ENCODE data around the gene TDRD7.

TDRD7 gene

GRCh38 chr9:97510797-97511654 is 99.1 kb downstream of the TDRD7 start:
- no peak for DNase-seq

GRCh38 chr9:97511655-97512427 is 99.9 kb downstream of the TDRD7 start:
- no peak for DNase-seq

DNA sequence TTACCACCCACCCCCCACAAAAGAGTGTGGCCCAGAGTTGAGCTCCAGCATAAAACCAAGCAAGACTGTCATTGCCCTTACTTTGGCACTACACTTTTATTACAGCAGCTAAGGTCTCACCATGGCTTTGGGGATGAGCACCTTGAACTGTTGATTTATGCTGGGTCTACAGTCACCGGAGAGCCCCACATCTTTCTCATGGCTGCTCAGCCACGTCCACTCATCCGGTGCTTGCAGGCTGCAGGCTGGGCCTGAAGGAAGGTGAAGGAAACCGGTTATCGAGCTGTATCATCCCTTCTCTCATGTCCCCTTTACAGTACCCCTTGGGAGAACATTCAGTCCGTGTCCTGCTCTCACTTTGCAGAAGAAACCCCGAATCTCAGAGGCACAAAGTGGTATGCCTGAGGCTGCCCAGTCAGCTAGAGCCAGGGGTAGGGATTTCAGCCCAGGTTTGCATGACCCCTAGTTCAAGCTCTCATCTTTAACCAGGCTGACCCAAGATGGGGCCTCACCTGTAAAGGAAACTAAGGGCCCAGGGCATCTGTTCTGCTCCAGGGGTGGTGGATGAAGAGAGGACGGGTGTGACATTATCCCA is 101.2 kb downstream of the TDRD7 start:
- no peak for DNase-seq

DNA sequence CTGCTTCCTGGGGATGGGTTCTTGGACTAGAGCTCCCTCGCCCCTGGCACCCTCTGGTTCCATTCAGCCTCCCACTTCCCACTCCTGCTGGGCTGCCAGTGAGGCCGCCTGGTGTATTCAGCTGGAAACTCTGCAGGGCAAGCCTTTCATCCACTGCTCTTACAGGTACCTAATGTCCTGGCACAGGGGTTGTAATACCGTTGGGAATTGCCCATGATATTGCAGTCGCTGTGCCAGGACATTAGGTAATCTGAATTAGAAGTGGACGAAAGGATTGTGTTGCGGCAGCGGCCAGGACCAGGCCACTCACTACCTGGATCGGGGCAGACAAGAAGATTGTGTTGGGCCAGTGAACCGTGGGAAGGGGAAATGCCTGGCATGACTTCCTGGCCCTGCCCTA is 102.6 kb downstream of the TDRD7 start:
- DNase-seq: no peak

DNA sequence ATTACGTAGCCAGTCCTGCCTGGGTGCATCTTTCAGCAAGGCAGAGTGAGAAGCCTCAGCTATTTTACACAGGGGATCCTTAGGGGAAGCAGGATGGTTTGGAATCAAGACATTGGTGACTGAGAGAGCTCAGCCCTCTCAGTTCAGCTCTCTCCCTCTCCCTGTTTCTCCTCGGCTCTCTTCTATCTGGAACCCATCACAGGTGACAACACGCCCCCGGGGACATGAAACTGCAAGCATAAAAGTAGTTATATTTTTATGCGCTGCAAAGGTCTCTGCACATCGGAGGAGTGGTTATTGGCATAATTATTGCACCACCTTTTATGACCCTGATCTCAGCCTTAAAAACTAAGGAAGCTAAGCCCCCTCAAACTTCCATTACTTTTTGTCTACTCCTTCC is 103.8 kb downstream of the TDRD7 start:
- DNase-seq: no peak

- no peak for DNase-seq
Observed at GRCh38 chr9:97516111-97516510, 104.2 kb downstream of the TDRD7 start.

- DNase-seq: no peak
Observed at GRCh38 chr9:97517331-97518089, 105.6 kb downstream of the TDRD7 start.

DNA sequence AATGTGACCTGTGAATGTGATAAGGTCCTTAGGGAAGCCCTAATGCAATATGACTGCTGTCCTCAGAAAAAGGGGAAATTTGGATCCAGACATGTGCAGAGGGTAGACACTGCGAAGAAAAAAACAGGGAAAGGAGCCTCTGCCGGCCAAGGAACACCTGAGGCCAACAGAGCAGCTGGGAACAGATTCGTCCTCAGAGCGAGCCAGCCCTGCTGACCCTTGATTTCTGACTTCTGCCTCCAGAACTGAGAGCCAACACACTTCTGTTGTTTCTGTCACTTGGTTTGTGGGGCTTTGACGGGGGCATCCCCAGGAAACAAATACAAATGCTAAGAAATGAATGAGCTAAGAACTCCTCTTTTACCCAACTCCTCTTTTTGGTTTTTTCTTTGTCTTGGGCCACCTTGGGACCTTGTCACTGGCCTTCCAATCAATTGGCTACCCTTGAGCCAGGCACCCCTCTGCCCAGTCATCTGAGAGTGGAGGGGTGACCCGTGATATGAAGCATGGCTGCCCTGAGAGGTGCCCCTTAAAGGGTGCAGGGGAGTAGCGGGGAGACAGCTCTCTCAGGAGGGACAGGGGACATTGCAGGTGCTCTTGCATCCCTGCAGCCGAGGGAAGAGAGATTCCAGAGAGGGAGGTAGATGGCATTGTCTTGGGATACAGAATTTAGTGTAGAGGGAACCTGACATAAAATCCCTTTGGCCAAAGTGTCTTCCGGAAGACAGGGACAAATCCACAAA is 106.4 kb downstream of the TDRD7 start:
- DNase-seq: no peak

DNA sequence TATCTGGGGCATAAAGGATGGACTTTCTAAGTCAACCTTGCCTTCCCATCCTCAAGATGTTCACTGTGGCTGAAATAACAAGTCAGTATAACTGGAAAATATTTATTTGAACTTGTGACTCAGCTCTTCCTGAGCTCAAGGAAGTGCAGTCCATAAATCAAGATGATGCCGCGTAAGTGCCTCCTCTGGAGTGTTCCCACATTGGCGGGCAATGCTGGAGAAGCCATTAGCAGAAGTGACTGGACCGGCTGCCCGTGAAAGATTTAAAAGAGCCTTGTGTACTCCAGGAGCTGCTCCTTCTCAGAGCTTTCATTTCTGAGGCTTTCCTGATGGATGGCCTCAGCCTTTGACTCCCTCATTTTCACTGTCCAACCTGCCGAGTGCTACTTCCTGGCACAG is 107.0 kb downstream of the TDRD7 start:
- no peak for DNase-seq

GRCh38 chr9:97519441-97519970 is 107.6 kb downstream of the TDRD7 start:
- DNase-seq: no peak

DNA sequence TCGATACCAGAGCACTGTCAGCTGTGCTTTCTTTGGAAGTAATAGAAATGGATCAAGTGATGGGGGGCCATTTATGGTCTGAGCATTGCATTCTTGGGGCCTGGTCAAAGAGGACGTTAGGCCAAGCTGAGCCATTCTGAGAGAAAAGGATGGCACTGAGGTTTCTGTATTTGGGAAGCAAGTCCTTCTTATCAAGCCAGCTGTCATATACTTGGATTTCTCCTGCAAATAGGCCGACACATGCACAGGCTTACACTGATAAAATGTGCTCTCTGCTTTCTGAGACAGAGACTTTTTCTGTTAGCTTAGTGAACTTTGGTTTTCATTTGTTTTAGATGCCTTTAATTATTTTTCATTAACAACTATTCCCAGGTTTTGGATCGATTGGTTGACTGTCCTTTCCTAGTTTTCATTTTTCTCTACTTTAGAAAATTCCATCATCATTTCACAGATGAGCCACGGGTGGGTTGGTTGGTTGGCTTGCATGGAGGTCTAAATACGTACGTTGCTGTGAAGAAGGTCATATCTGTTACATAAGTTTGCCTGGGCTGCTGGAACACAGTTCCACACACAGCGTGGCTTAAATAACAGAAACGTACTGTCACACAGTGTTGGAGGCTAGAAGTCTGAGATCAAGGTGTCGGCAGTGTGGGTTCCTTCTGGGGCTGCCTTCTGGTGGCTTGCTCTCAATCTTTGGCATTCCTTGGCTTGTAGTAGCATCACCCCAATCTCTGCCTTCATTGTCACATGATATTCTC is 109.9 kb downstream of the TDRD7 start:
- no peak for DNase-seq

DNA sequence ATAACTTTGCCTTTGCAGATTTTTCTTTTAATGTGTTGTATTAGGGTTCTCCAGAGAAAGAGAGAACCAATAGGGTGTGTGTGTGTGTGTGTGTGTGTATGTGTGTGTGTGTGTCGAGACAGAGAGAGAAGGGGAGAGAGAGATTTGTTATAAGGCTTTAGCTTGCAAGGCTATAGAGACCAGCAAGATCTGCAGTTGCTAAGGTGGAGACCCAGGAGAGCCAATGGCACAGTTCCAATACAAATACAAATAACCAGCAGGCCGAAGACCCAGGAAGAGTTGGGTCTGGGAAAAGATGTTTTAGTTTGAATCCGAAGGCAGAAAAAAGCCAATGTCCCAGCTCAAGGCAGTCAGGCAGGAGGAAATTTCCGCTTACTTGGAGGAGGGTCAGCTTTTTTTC is 112.5 kb downstream of the TDRD7 start:
- DNase-seq: no peak

DNA sequence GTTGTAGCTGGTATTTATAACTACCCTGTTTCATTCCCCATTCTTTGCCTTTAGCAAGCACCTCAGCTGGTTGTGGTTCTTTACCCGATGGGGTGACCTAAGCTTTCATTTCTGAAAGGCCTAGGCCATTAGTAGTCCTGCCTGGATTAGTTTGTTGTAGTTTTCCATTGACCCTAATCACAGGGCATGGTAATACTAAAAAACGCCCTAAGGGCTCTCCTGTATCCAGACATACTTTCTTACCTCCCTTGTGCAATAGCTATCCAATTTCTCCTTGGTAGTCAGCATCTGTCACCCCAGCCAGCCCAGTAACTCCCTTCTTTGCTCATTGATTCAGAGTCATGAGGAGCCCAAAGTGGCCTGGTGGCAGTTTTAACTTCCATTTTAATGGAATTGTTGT is 113.6 kb downstream of the TDRD7 start:
- no peak for DNase-seq

GRCh38 chr9:97526895-97527575 is 115.1 kb downstream of the TDRD7 start:
- no peak for DNase-seq

DNA sequence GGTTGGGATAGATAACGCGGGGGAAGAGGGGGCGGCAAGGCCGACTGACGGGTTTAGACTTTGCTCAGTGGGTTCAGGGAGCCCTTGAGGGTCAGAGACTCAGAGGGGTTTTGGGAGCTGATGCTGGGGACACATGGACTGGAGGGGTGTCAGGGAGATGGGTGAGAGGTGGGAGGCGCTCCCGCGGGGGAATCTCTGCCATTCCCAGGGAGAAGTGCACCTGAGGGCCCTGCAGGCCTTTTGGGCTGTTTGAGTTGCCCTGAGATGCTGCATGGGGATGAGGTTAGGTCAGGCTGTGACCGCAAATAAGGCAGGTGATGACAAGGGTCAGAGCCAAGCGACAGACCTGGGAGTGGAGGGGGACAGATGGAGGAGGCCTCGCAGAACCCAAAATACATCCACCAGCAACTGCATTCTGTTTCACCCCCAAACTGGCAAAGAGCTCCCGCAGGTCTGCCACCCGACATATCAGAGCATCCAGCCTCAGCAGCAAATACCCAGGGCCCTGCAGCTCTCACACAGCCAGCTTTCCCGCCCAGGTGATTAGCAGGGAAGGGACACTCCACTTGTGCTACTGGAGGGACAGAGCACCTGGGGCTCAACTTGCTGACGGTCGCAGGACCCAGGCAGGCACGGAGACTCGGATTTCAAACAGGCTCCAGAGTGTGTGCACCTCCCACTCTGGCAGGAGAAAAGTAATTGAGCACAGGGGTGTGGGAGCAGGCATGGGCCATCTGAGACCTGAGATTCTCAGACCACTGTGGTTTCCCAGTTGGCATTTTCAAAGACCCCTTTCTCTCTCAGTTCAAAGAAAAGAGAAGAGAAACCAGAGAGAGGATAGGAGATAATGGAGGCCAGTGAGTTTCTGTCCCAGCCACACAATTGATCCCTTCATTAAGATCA is 116.0 kb downstream of the TDRD7 start:
- DNase-seq: no peak

DNA sequence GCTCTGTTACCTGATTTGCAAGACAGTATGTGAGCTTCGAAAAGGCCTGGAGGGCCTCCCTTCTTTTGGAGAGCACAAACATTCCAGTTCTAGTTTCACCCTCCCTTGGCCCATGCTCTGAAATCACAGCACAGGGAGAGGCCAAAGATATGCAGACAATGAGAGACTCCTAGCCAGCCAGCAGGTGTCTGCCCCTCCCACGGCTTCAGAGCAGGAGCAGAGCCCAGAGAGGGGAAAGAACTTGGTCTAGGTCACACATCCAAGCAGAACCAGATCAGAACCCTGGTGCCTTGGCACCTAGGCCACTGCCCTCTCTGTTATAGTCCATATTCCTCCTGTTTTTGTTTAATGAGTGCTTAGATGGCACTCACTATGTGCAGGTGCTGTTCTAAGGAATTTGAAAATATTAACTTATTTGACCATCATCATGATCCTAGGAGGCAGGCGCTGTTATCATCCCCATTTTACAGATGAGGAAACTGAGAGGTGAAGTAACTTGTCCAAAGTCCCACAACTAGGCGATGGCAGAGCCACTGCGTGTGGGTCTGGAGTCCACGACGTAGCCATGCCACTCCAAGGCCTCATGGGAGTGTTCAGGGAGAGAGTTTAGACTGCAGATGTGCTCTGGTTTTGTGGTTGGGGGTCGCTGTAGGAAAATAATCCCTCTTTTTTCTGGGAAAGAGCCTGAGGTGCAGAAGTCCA is 116.8 kb downstream of the TDRD7 start:
- no peak for DNase-seq

- DNase-seq: no peak
Observed at GRCh38 chr9:97529363-97530076, 117.6 kb downstream of the TDRD7 start.

DNA sequence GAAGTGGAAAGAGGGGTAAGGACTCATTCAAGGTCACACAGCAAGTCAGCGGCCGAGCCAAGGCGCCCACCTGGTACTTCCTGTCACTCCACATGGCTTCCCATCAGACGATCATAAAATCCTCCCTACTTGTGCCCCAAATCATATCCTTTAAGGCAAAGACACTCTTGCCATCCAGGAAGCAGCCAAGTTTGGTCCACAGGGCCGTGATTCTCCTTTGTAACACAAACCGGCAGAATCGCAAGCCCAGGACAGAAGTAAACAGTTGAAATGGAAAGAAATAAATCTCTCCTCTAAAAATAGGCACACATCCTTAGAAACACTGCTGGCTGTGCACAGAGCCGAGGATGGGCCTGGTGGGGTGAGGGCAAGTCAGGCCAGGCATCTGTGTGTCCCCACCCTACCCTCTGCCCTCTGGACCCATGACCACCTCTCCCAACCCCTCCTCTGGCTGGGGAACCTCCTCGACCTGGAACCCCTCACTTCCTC is 120.0 kb downstream of the TDRD7 start:
- no peak for DNase-seq

Measured in CD4-positive, alpha-beta T cell treated with Interleukin-15 for 1 hour (primary cell).